DMS153 treated with DMSO at 0.1 percent for 48 hours (cell line): ENCODE results near the gene GPR25.

ENCODE experiments used
- DNase-seq: peaks from one replicate; lab custom pipeline; 2025; ENCODE audit not compliant: unreplicated experiment; lab: John Stamatoyannopoulos, UW

GPR25 gene

GRCh38 chr1:200872446-200873115 is at the start of gene GPR25:
Gene GPR25 (plus strand): TSS chr1:200872981. CDS start chr1:200873038, 57 bp downstream.
- no peak for DNase-seq

GRCh38 chr1:200831091-200831490 is 41.7 kb upstream of the GPR25 start:
- no peak for DNase-seq

GRCh38 chr1:200834383-200834782 is 38.4 kb upstream of the GPR25 start:
- no peak for DNase-seq

- DNase-seq, result no peak
These were observed 36.6 kb upstream of the GPR25 start for GRCh38 chr1:200836213-200836612.

- DNase-seq, result no peak
These were observed 34.7 kb upstream of the GPR25 start for GRCh38 chr1:200837931-200838571.

- DNase-seq, result no peak
These were observed 33.9 kb upstream of the GPR25 start for GRCh38 chr1:200838676-200839445.

- no peak for DNase-seq
These were observed 27.4 kb upstream of the GPR25 start for GRCh38 chr1:200845360-200845759.

GRCh38 chr1:200846398-200846797 is 26.4 kb upstream of the GPR25 start:
- no peak for DNase-seq

GRCh38 chr1:200849430-200849829 is 23.4 kb upstream of the GPR25 start:
- no peak for DNase-seq

- no peak for DNase-seq
These were observed 22.2 kb upstream of the GPR25 start for GRCh38 chr1:200850554-200850953.

GRCh38 chr1:200856716-200857357 is 15.9 kb upstream of the GPR25 start:
- no peak for DNase-seq

GRCh38 chr1:200857804-200858203 is 15.0 kb upstream of the GPR25 start:
- DNase-seq, result no peak

- DNase-seq, result no peak
These were observed 10.7 kb upstream of the GPR25 start for GRCh38 chr1:200861937-200862647.

- no peak for DNase-seq
These were observed 9.9 kb upstream of the GPR25 start for GRCh38 chr1:200862713-200863415.

GRCh38 chr1:200866116-200866515 is 6.7 kb upstream of the GPR25 start:
- DNase-seq, result no peak

GRCh38 chr1:200866521-200866920 is 6.3 kb upstream of the GPR25 start:
- no peak for DNase-seq

- DNase-seq, result no peak
These were observed 5.6 kb upstream of the GPR25 start for GRCh38 chr1:200867018-200867811.

GRCh38 chr1:200869376-200869752 is 3.4 kb upstream of the GPR25 start:
- no peak for DNase-seq

- no peak for DNase-seq
These were observed 2.9 kb upstream of the GPR25 start for GRCh38 chr1:200869753-200870391.
